Ecto neural progenitor cell (in vitro differentiated cells): Measurements from ENCODE around the gene BLMH.

Source experiments
- DNase-seq: peaks from one replicate; pipeline ENCODE4 v3.0.0-alpha.2; 2018; ENCODE audit warnings: low spot score

BLMH gene

GRCh38 chr17:30200106-30200505 lies 91.6 kb downstream of the BLMH start:
- DNase-seq, result no peak

GRCh38 chr17:30199600-30199999 lies 92.1 kb downstream of the BLMH start:
- DNase-seq, result no peak
